ENCODE measurements around the gene FLAD1.

DNA sequence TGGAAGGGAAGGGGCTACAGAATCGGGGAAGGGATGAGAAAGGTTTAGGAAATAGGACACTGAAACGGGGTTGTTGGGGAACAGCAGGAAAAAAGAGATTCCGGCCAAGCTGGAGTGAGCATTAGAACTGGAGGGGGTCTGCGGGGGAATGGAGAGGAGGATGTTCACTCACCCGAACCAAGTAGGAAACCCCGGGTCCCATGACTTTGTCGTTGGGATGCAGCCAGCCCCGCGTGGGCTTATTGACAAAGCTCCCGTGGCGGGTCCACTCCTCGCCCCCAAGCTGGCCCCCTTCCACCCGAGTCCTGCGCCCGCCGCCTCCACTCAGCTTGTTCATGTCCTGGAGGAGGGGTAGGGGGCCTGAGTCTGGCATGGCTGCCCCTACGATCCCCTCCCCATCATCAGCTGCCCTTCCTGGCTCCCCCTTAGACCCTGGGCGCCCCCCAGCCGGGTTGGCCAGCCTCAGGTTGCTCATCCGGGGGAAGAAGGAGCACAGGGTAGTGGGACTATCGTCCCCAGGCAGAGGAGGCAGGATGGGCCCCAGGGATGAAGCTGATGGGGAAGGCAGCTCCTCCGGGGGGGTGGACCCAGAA, 13.2 kb upstream of the FLAD1 start:
- no peak for TF ChIP-seq CTCF (IDR thresholded peaks at IDR 0.05; ENCODE audit: low read depth, low read length)
- TF ChIP-seq, protein P1, sequence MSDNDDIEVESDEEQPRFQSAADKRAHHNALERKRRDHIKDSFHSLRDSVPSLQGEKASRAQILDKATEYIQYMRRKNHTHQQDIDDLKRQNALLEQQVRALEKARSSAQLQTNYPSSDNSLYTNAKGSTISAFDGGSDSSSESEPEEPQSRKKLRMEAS (IDR thresholded peaks at IDR 0.05; ENCODE audit: low read depth, low read length): no peak
